ENCODE results near the gene MYO9B.
"Not testable (repeated sequence)": the region's sequence is repeated elsewhere in the genome, so short reads cannot be mapped to it uniquely, and the experiment has no call there.

The MYO9B gene

GRCh38 chr19:17183858-17184321 is 108.3 kb downstream of the MYO9B start:
- H3K27ac ChIP-seq (ENCODE audit: insufficient read depth in 1 of 2, low read depth in 1 of 2, low read length in 2 of 2, poor library complexity in 1 of 2, severe bottlenecking in 2 of 2): peak overlapping the region; percentile 35 to 64

GRCh38 chr19:17184371-17184841 is 108.8 kb downstream of the MYO9B start:
- Histone ChIP-seq H3K9me3 (ENCODE audit: control extremely low read depth in 1 of 5, control insufficient read depth in 4 of 5, insufficient read depth in 2 of 5, low read depth in 1 of 5, low read length in 4 of 5) (no peaks in the 10 kb centered on the region), H3K4me1 (ENCODE audit: control extremely low read depth in 1 of 4, control insufficient read depth in 4 of 4, insufficient read depth in 4 of 4, low read length in 3 of 4) (peaks cover 0 to 27% (median 23%) of the 10 kb centered on the region in 4 experiments), H3K4me3 (ENCODE audit: control insufficient read depth in 1 of 7, extremely low read depth in 1 of 7, insufficient read depth in 4 of 7, low read depth in 2 of 7, low read length in 6 of 7) (peak overlapping the region in 4 of 7 experiments; percentile 53 to 71 (median 60)), H3K27me3 (replicated peaks in 2 of 5; ENCODE audit: control insufficient read depth in 4 of 5, insufficient read depth in 5 of 5, low read length in 4 of 5) (no peaks in the 10 kb centered on the region), H3K36me3 (ENCODE audit: control insufficient read depth in 4 of 4, insufficient read depth in 4 of 4, low read length in 3 of 4) (peaks cover 19 to 50% (median 40%) of the 10 kb centered on the region in 4 experiments), H3K27ac (ENCODE audit: insufficient read depth in 1 of 2, low read depth in 1 of 2, low read length in 2 of 2, poor library complexity in 1 of 2, severe bottlenecking in 2 of 2) (peak overlapping the region; percentile 35 to 53)
- CTCF ChIA-PET: interaction anchor here (0.7 to 2.3 kb wide), 6 partner anchors 11 to 113 kb away, joined by 3 to 12 read pairs (median 5); partner anchors contain the start of gene OCEL1
- 70% methylated on average over 10 of the region's 12 CpGs for WGBS (ENCODE audit: insufficient coverage)
- DNase-seq: peak; percentile 11 to 43 (median 38)
- POLR2A ChIA-PET: interaction anchor here (0.6 to 1.1 kb wide), 3 partner anchors 42 to 116 kb away, joined by 3 read pairs; partner anchors contain the start of gene MYO9B

More at GRCh38 chr19:17183858-17184321, 108.3 kb downstream of the MYO9B start:
- Histone ChIP-seq H3K4me1 (ENCODE audit: control extremely low read depth in 1 of 4, control insufficient read depth in 4 of 4, insufficient read depth in 4 of 4, low read length in 3 of 4) (peaks cover 0 to 27% (median 23%) of the 10 kb centered on the region in 4 experiments), H3K4me3 (ENCODE audit: control insufficient read depth in 1 of 7, extremely low read depth in 1 of 7, insufficient read depth in 4 of 7, low read depth in 2 of 7, low read length in 6 of 7) (peak overlapping the region in 6 of 7 experiments; percentile 43 to 71 (median 54)), H3K9me3 (ENCODE audit: control extremely low read depth in 1 of 5, control insufficient read depth in 4 of 5, insufficient read depth in 2 of 5, low read depth in 1 of 5, low read length in 4 of 5) (no peaks in the 10 kb centered on the region), H3K27me3 (replicated peaks in 2 of 5; ENCODE audit: control insufficient read depth in 4 of 5, insufficient read depth in 5 of 5, low read length in 4 of 5) (no peaks in the 10 kb centered on the region), H3K36me3 (ENCODE audit: control insufficient read depth in 4 of 4, insufficient read depth in 4 of 4, low read length in 3 of 4) (peaks cover 19 to 47% (median 36%) of the 10 kb centered on the region in 4 experiments)
- POLR2A ChIA-PET: interaction anchor here (0.6 to 1.1 kb wide), 3 partner anchors 43 to 116 kb away, joined by 3 read pairs; partner anchors contain the start of gene MYO9B
- WGBS (ENCODE audit: insufficient coverage): 0% methylated on average over 6 of the region's 11 CpGs
- CTCF ChIA-PET: interaction anchor here (0.7 to 2.3 kb wide), 8 partner anchors 9 to 112 kb away, joined by 3 to 12 read pairs (median 4); partner anchors contain the start of gene OCEL1
- peak; percentile 57 to 82 (median 78) for DNase-seq

- peaks cover 21 to 60% (median 46%) of the 10 kb centered on the region in 4 experiments for H3K36me3 ChIP-seq (ENCODE audit: control insufficient read depth in 4 of 4, insufficient read depth in 4 of 4, low read length in 3 of 4)
- no peak for DNase-seq
- no peaks in the 10 kb centered on the region for H3K27me3 ChIP-seq (replicated peaks in 2 of 5; ENCODE audit: control insufficient read depth in 4 of 5, insufficient read depth in 5 of 5, low read length in 4 of 5)
- H3K4me3 ChIP-seq (ENCODE audit: control insufficient read depth in 1 of 7, extremely low read depth in 1 of 7, insufficient read depth in 4 of 7, low read depth in 2 of 7, low read length in 6 of 7): no peak overlapping the region
- H3K27ac ChIP-seq (ENCODE audit: insufficient read depth in 1 of 2, low read depth in 1 of 2, low read length in 2 of 2, poor library complexity in 1 of 2, severe bottlenecking in 2 of 2): no peak overlapping the region
- no peaks in the 10 kb centered on the region for H3K9me3 ChIP-seq (ENCODE audit: control extremely low read depth in 1 of 5, control insufficient read depth in 4 of 5, insufficient read depth in 2 of 5, low read depth in 1 of 5, low read length in 4 of 5)
- WGBS (ENCODE audit: insufficient coverage): 91% methylated on average over 8 of the region's 8 CpGs
- H3K4me1 ChIP-seq (ENCODE audit: control extremely low read depth in 1 of 4, control insufficient read depth in 4 of 4, insufficient read depth in 4 of 4, low read length in 3 of 4): peaks cover 0 to 27% (median 23%) of the 10 kb centered on the region in 4 experiments
- CTCF ChIA-PET: no interaction called here
- POLR2A ChIA-PET: no interaction called here
Measured at GRCh38 chr19:17185590-17185989, 110.0 kb downstream of the MYO9B start.

GRCh38 chr19:17191736-17192135 is 116.2 kb downstream of the MYO9B start:
- H3K4me1 ChIP-seq (ENCODE audit: control extremely low read depth in 1 of 4, control insufficient read depth in 4 of 4, insufficient read depth in 4 of 4, low read length in 3 of 4); H3K4me3 ChIP-seq (ENCODE audit: control insufficient read depth in 1 of 7, extremely low read depth in 1 of 7, insufficient read depth in 4 of 7, low read depth in 2 of 7, low read length in 6 of 7); CTCF ChIA-PET; H3K27me3 ChIP-seq (replicated peaks in 2 of 5; ENCODE audit: control insufficient read depth in 4 of 5, insufficient read depth in 5 of 5, low read length in 4 of 5); H3K27ac ChIP-seq (ENCODE audit: insufficient read depth in 1 of 2, low read depth in 1 of 2, low read length in 2 of 2, poor library complexity in 1 of 2, severe bottlenecking in 2 of 2); POLR2A ChIA-PET; DNase-seq; H3K9me3 ChIP-seq (ENCODE audit: control extremely low read depth in 1 of 5, control insufficient read depth in 4 of 5, insufficient read depth in 2 of 5, low read depth in 1 of 5, low read length in 4 of 5): not testable (repeated sequence)
- peaks cover 29 to 89% (median 66%) of the 10 kb centered on the region in 4 experiments for H3K36me3 ChIP-seq (ENCODE audit: control insufficient read depth in 4 of 4, insufficient read depth in 4 of 4, low read length in 3 of 4)
- WGBS (ENCODE audit: insufficient coverage): 62% methylated on average over 2 of the region's 6 CpGs

GRCh38 chr19:17192751-17193150 is 117.2 kb downstream of the MYO9B start:
- ChIA-PET CTCF (no interaction called here), POLR2A (interaction anchor here (0.7 kb wide), 1 partner anchor 75 kb away, joined by 3 read pairs; no protein-coding TSS in a partner anchor)
- WGBS (ENCODE audit: insufficient coverage): 98% methylated on average over 21 of the region's 26 CpGs
- Histone ChIP-seq H3K4me1 (ENCODE audit: control extremely low read depth in 1 of 4, control insufficient read depth in 4 of 4, insufficient read depth in 4 of 4, low read length in 3 of 4) (no peaks in the 10 kb centered on the region), H3K4me3 (ENCODE audit: control insufficient read depth in 1 of 7, extremely low read depth in 1 of 7, insufficient read depth in 4 of 7, low read depth in 2 of 7, low read length in 6 of 7) (no peak overlapping the region), H3K27me3 (replicated peaks in 2 of 5; ENCODE audit: control insufficient read depth in 4 of 5, insufficient read depth in 5 of 5, low read length in 4 of 5) (no peaks in the 10 kb centered on the region), H3K36me3 (ENCODE audit: control insufficient read depth in 4 of 4, insufficient read depth in 4 of 4, low read length in 3 of 4) (peaks cover 23 to 88% (median 64%) of the 10 kb centered on the region in 4 experiments), H3K27ac (ENCODE audit: insufficient read depth in 1 of 2, low read depth in 1 of 2, low read length in 2 of 2, poor library complexity in 1 of 2, severe bottlenecking in 2 of 2) (no peak overlapping the region), H3K9me3 (ENCODE audit: control extremely low read depth in 1 of 5, control insufficient read depth in 4 of 5, insufficient read depth in 2 of 5, low read depth in 1 of 5, low read length in 4 of 5) (no peaks in the 10 kb centered on the region)
- DNase-seq: no peak

GRCh38 chr19:17194608-17195007 is 119.0 kb downstream of the MYO9B start:
- CTCF ChIA-PET: no interaction called here
- Histone ChIP-seq H3K27ac (ENCODE audit: insufficient read depth in 1 of 2, low read depth in 1 of 2, low read length in 2 of 2, poor library complexity in 1 of 2, severe bottlenecking in 2 of 2) (no peak overlapping the region), H3K36me3 (ENCODE audit: control insufficient read depth in 4 of 4, insufficient read depth in 4 of 4, low read length in 3 of 4) (peaks cover 24 to 83% (median 59%) of the 10 kb centered on the region in 4 experiments), H3K27me3 (replicated peaks in 2 of 5; ENCODE audit: control insufficient read depth in 4 of 5, insufficient read depth in 5 of 5, low read length in 4 of 5) (no peaks in the 10 kb centered on the region), H3K4me3 (ENCODE audit: control insufficient read depth in 1 of 7, extremely low read depth in 1 of 7, insufficient read depth in 4 of 7, low read depth in 2 of 7, low read length in 6 of 7) (no peak overlapping the region), H3K4me1 (ENCODE audit: control extremely low read depth in 1 of 4, control insufficient read depth in 4 of 4, insufficient read depth in 4 of 4, low read length in 3 of 4) (no peaks in the 10 kb centered on the region), H3K9me3 (ENCODE audit: control extremely low read depth in 1 of 5, control insufficient read depth in 4 of 5, insufficient read depth in 2 of 5, low read depth in 1 of 5, low read length in 4 of 5) (no peaks in the 10 kb centered on the region)
- no peak for DNase-seq
- POLR2A ChIA-PET: no interaction called here
- WGBS (ENCODE audit: insufficient coverage): 96% methylated on average over 15 of the region's 16 CpGs

GRCh38 chr19:17195106-17195505 is 119.5 kb downstream of the MYO9B start:
- over 99% methylated on average over 23 of the region's 23 CpGs for WGBS (ENCODE audit: insufficient coverage)
- no peak for DNase-seq
- Histone ChIP-seq H3K27me3 (replicated peaks in 2 of 5; ENCODE audit: control insufficient read depth in 4 of 5, insufficient read depth in 5 of 5, low read length in 4 of 5) (no peaks in the 10 kb centered on the region), H3K4me1 (ENCODE audit: control extremely low read depth in 1 of 4, control insufficient read depth in 4 of 4, insufficient read depth in 4 of 4, low read length in 3 of 4) (no peaks in the 10 kb centered on the region), H3K9me3 (ENCODE audit: control extremely low read depth in 1 of 5, control insufficient read depth in 4 of 5, insufficient read depth in 2 of 5, low read depth in 1 of 5, low read length in 4 of 5) (no peaks in the 10 kb centered on the region), H3K27ac (ENCODE audit: insufficient read depth in 1 of 2, low read depth in 1 of 2, low read length in 2 of 2, poor library complexity in 1 of 2, severe bottlenecking in 2 of 2) (no peak overlapping the region), H3K4me3 (ENCODE audit: control insufficient read depth in 1 of 7, extremely low read depth in 1 of 7, insufficient read depth in 4 of 7, low read depth in 2 of 7, low read length in 6 of 7) (no peak overlapping the region), H3K36me3 (ENCODE audit: control insufficient read depth in 4 of 4, insufficient read depth in 4 of 4, low read length in 3 of 4) (peaks cover 23 to 81% (median 58%) of the 10 kb centered on the region in 4 experiments)
- CTCF ChIA-PET: no interaction called here
- POLR2A ChIA-PET: no interaction called here
